GM19324 (cell line): Measurements from ENCODE around the gene RADIL.
"Not testable (repeated sequence)": the region's sequence is repeated elsewhere in the genome, so short reads cannot be mapped to it uniquely, and the experiment has no call there.

ENCODE experiments used
- ATAC-seq: cut with Tn5 transposase; IDR thresholded peaks from one replicate; pipeline ENCODE4 v1.9.1; 2021; ENCODE audit warnings: mild to moderate bottlenecking, moderate library complexity; ENCODE audit not compliant: unreplicated experiment, low FRiP score

Gene RADIL

GRCh38 chr7:4794171-4794570, 89.3 kb downstream of the RADIL start:
- not testable (repeated sequence) for ATAC-seq

DNA sequence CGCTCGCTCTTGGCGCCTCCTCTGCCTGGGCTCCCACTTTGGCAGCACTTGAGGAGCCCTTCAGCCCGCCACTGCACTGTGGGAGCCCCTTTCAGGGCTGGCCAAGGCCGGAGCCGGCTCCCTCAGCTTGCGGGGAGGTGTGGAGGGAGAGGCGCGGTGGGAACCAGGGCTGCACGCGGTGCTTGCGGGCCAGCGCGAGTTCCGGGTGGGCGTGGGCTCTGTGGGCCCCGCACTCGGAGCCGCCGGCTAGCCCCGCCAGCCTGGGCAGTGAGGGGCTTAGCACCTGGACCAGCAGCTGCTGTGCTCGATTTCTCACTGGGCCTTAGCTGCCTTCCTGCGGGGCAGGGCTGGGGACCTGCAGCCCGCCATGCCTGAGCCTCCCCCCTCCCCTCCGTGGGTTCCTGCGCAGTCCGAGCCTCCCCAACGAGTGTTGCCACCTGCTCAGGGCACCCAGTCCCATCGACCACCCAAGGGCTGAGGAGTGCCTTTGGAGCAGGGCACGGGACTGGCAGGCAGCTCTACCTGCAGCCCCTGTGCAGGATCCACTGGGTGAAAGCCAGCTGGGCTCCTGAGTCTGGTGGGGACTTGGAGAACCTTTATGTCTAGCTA, 90.0 kb downstream of the RADIL start:
- not testable (repeated sequence) for ATAC-seq

GRCh38 chr7:4792537-4793126, 90.9 kb downstream of the RADIL start:
- ATAC-seq, result no peak

- ATAC-seq, result no peak
These were observed 91.6 kb downstream of the RADIL start for GRCh38 chr7:4791738-4792536.

DNA sequence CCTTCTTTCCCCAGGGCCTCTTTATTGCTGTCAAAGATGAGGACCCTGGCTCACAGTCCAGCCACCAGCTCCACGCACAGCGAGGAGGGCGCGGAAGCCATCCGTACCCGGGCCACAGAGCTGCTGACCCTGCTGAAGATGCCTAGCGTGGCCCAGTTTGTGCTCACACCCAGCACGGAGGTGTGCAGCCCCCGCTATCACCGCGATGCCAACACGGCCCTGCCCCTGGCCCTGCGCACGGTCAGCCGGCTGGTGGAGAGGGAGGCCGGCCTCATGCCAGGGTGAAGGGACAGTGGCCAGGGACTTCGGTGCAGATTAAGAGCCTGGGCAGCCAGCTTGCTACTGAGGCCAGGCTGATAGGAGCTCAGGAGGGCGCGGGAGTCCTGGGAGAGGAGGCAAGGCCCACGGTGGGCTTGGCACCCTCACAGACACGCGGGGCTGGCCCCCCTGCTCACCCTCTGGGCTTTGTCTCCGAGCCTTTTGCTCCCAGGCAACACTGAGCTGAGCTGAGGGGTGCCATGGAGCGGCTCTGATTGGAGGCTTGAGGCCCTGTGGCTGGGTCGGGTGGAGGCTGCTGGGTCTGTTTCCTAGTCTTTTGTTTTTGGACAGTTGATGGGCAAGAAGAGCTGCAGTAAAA, 92.3 kb downstream of the RADIL start:
- no peak for ATAC-seq

DNA sequence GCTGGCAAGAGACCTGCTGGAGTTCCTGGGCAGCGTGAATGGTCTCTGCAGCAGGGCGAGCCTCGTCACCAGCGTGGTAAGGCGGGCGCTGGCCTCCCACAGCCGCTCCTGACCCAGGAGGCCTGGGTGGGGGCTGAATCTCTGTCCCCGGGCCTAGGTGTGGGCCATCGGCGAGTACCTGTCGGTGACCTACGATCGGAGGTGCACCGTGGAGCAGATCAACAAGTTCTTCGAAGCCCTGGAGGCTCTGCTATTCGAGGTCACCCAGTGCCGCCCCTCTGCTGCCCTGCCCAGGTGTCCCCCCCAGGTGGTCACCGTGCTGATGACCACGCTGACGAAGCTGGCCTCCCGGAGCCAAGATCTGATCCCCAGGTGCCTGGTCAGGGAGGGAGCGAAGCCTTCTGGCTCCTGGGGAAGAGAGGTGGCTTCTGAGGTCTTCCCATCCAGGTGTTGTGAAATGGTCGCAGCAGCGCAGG, 93.0 kb downstream of the RADIL start:
- ATAC-seq, result no peak

DNA sequence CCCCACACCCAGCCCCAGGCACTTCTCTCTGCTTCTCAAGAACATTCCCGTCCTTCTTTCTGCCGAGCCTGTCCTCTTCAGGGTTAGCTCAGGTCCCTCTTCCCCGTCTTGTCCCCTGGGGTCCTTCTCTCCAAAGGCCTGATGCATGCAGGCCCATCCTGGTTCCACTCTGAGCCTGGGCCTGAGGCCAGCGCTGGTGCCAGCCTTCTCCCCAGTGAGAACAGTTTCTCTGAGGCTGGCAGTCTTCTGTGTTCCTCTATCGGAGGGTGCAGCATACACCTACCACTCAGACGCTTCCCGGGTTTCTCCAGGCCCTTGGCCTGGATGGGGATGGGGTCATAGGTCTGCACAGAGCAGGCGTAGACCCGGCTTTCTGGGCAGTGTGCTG, 93.4 kb downstream of the RADIL start:
- no peak for ATAC-seq

- no peak for ATAC-seq
These were observed 94.1 kb downstream of the RADIL start for GRCh38 chr7:4789194-4790077.

GRCh38 chr7:4788627-4789189, 94.8 kb downstream of the RADIL start:
- ATAC-seq, result no peak

GRCh38 chr7:4787947-4788626, 95.4 kb downstream of the RADIL start:
- no peak for ATAC-seq

- no peak for ATAC-seq
These were observed 96.0 kb downstream of the RADIL start for GRCh38 chr7:4787541-4787940.

GRCh38 chr7:4786015-4786414, 97.5 kb downstream of the RADIL start:
- ATAC-seq, result no peak

DNA sequence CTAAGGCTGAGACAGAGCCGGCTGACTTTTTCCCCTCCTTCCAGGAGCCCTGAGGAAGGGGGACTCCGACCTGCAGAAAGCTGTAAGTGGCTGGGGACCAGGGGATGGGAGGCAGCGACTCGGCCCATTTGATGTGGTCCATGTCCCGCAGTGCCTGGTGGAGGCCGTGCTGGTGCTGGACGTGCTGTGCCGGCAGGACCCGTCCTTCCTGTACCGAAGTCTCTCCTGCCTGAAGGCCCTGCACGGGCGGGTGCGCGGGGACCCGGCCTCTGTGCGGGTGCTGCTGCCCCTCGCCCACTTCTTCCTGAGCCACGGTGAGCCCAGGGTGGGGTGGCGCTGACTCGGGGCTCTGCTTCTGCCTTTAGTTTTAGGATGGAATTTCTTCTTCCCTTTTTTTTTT, 98.1 kb downstream of the RADIL start:
- no peak for ATAC-seq

GRCh38 chr7:4784799-4785198, 98.7 kb downstream of the RADIL start:
- ATAC-seq, result no peak

DNA sequence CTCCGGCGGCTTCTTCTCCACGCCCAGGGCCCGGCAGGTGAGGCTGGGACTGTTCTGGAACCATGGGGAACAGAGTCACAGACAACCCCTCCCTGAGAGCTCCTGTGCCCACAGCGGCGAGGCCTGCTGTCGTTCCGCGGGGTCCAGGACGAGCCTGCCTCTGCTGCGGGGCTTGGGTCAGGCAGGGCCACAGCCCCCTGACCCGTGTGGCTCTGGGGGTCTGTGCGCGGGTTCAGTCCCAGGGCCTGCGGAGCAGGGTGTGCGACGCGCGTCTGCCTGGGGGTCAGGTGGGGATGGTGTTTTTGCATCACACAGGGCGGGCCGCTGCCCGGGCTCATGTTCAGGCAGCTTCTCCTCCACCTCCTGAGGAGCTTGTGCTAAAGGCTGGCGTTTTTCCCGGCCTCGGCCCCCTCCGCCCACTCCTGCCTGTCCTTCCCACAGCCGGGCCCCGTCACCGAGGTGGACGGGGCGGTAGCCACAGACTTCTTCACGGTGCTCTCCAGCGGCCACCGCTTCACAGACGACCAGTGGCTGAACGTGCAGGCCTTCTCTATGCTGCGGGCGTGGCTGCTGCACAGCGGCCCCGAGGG, 99.7 kb downstream of the RADIL start:
- no peak for ATAC-seq

GRCh38 chr7:4783292-4783652, 100.2 kb downstream of the RADIL start:
- ATAC-seq, result no peak

- ATAC-seq, result no peak
These were observed 100.9 kb downstream of the RADIL start for GRCh38 chr7:4782333-4783291.
